HFFc6 (cell line): ENCODE data around the gene INTS15. TPM values are rescaled to one million over a fixed set of nuclear protein-coding genes. Genes with fewer than 3 reads are reported as not detected.

Source experiments
- DNase-seq: peaks from one replicate; pipeline ENCODE4 v3.0.0-alpha.2; 2018
- H3K27ac Mint-ChIP-seq: 2 replicates; pipeline ENCODE4 v1.8.0; 2020; ENCODE audit warnings: mild to moderate bottlenecking, mixed read lengths
- H3K27me3 Mint-ChIP-seq: 2 replicates; pipeline ENCODE4 v1.8.0; 2021; ENCODE audit warnings: mild to moderate bottlenecking, moderate library complexity, mixed read lengths; ENCODE audit not compliant: insufficient read depth
- H3K36me3 Mint-ChIP-seq: 2 replicates; pipeline ENCODE4 v1.8.0; 2021; ENCODE audit warnings: low read depth, mixed read lengths
- H3K4me1 Mint-ChIP-seq: 2 replicates; pipeline ENCODE4 v1.8.0; 2020; ENCODE audit warnings: low read depth, mixed read lengths
- H3K4me3 Mint-ChIP-seq: 2 replicates; pipeline ENCODE4 v1.8.0; 2020; ENCODE audit warnings: mild to moderate bottlenecking, moderate library complexity, mixed read lengths
- H3K9me3 Mint-ChIP-seq: 2 replicates; pipeline ENCODE4 v1.8.0; 2020; ENCODE audit warnings: mild to moderate bottlenecking, mixed read lengths
- total RNA-seq, 6 experiments: library from RNA; stranded (reverse); fragmentation: NEBNext Ultra II Directional; extraction: Animal tissue kit (Norgen Biotek cat#: 25700); gene quantifications; 2 replicates in 1 of 6; 3 replicates in 5 of 6; pipeline ENCODE4 v1.2.3, GENCODE V29; 2021
- TF ChIP-seq, protein P1 (sequence below): fragments of 200-600 bp; sonication (generic); IDR thresholded peaks from 2 replicates; pipeline ENCODE4 v1.5.0; 2021; ENCODE audit warnings: antibody characterized with exemption, mild to moderate bottlenecking

INTS15 gene
- total RNA-seq, 6 experiments from 2014 or later = 14.9 to 17.9 (median 17.4) TPM

DNA sequence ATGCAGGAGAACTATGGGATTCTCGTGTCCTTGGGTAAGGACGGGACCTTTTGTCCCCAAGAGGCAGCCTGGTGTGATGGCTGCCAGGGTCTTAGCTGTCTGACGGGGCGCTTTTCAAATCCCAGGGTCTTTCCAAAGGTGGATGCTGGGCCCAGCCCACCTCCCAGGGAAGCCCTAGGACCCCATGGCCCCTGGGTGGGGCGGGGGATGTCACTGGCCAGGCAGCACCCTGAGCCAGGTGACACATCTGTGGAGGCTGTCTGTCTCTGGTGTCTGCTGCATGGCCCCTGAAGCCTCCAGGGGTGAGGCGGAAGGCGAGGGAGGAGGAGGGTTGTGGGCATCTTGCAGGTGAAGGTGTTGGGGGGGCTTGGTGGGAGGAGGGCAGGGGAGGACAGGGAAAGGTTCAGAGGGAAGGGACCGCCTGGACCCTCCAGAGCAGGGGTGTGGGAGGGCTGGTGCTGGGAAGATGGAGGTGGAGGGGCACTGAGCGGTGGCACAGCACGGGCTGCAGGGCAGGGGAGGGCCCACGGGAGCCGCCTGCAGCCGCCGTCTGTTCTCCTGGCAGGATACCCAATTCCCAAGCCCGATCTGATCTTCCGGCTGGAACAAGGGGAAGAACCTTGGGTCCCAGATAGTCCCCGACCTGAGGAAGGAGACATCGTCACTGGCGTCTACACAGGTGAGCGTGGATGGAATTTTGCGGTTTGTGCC, 54.2 kb downstream of the INTS15 start:
- no peaks in the 10 kb centered on the region for H3K9me3 Mint-ChIP-seq
- H3K4me3 Mint-ChIP-seq = no peak overlapping the region
- no peaks in the 10 kb centered on the region for H3K27me3 Mint-ChIP-seq
- H3K4me1 Mint-ChIP-seq = peaks cover 9% of the 10 kb centered on the region
- TF ChIP-seq, protein P1, sequence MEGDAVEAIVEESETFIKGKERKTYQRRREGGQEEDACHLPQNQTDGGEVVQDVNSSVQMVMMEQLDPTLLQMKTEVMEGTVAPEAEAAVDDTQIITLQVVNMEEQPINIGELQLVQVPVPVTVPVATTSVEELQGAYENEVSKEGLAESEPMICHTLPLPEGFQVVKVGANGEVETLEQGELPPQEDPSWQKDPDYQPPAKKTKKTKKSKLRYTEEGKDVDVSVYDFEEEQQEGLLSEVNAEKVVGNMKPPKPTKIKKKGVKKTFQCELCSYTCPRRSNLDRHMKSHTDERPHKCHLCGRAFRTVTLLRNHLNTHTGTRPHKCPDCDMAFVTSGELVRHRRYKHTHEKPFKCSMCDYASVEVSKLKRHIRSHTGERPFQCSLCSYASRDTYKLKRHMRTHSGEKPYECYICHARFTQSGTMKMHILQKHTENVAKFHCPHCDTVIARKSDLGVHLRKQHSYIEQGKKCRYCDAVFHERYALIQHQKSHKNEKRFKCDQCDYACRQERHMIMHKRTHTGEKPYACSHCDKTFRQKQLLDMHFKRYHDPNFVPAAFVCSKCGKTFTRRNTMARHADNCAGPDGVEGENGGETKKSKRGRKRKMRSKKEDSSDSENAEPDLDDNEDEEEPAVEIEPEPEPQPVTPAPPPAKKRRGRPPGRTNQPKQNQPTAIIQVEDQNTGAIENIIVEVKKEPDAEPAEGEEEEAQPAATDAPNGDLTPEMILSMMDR = no peak
- no peak overlapping the region for H3K27ac Mint-ChIP-seq
- peaks cover 14% of the 10 kb centered on the region for H3K36me3 Mint-ChIP-seq
- no peak for DNase-seq

- TF ChIP-seq, protein P1 = no peak
- peaks cover 5% of the 10 kb centered on the region; the same call in 1 of the 2 replicates for H3K4me1 Mint-ChIP-seq
- no peak overlapping the region for H3K4me3 Mint-ChIP-seq
- DNase-seq = no peak
- H3K27ac Mint-ChIP-seq = no peak overlapping the region
- no peaks in the 10 kb centered on the region for H3K9me3 Mint-ChIP-seq
- peaks cover 14% of the 10 kb centered on the region for H3K36me3 Mint-ChIP-seq
- H3K27me3 Mint-ChIP-seq = no peaks in the 10 kb centered on the region
Observed at GRCh38 chr7:6644728-6645127, 54.9 kb downstream of the INTS15 start.

DNA sequence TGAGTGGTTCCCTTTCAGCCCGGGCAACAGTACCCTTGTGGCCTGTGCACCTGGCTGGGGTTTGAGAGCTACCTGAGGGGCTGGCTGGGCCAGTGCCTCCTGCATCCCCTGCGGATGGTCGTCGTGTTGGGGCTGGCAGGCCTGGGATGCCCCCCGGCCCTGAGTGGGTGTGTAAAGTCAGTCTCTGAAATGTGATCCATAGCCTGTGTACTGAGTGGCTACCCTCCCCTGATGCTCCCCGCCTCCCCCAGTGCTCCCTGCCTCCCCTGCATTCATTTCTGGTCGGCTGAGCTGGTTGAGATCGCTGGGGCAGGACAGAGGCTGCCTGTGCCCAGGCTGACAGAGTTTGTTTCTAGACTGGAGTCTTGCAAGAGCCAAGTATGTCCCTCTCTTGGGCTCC, 56.6 kb downstream of the INTS15 start:
- H3K9me3 Mint-ChIP-seq = peaks cover 16% of the 10 kb centered on the region
- TF ChIP-seq, protein P1 = no peak
- no peak overlapping the region for H3K4me3 Mint-ChIP-seq
- no peaks in the 10 kb centered on the region for H3K27me3 Mint-ChIP-seq
- H3K4me1 Mint-ChIP-seq = no peaks in the 10 kb centered on the region
- H3K36me3 Mint-ChIP-seq = peaks cover 25% of the 10 kb centered on the region
- DNase-seq = no peak
- no peak overlapping the region for H3K27ac Mint-ChIP-seq

GRCh38 chr7:6647080-6647479, 57.3 kb downstream of the INTS15 start:
- Mint-ChIP-seq H3K36me3 (peaks cover 30% of the 10 kb centered on the region), H3K9me3 (peaks cover 22% of the 10 kb centered on the region), H3K4me1 (no peaks in the 10 kb centered on the region), H3K27ac (no peak overlapping the region), H3K27me3 (no peaks in the 10 kb centered on the region), H3K4me3 (no peak overlapping the region)
- TF ChIP-seq, protein P1 = no peak
- no peak for DNase-seq

- TF ChIP-seq, protein P1 = no peak
- Mint-ChIP-seq H3K36me3 (peaks cover 31% of the 10 kb centered on the region), H3K4me3 (no peak overlapping the region), H3K27ac (no peak overlapping the region), H3K9me3 (peaks cover 24% of the 10 kb centered on the region), H3K27me3 (no peaks in the 10 kb centered on the region), H3K4me1 (no peaks in the 10 kb centered on the region)
- DNase-seq = no peak
Observed at GRCh38 chr7:6647541-6647940, 57.7 kb downstream of the INTS15 start.
